Nephron progenitor cell (in vitro differentiated cells): ENCODE results near the gene CDH1.

Source experiments
- DNase-seq: peaks from one replicate; pipeline ENCODE4 v3.0.0; 2021
- H3K27ac Mint-ChIP-seq: 2 replicates; pipeline ENCODE4 v1.8.0; 2021; ENCODE audit warnings: mild to moderate bottlenecking, moderate library complexity, mixed read lengths
- H3K27me3 Mint-ChIP-seq: 2 replicates; pipeline ENCODE4 v1.8.0; 2021; ENCODE audit warnings: mild to moderate bottlenecking, low read depth, mixed read lengths; ENCODE audit not compliant: poor library complexity
- H3K36me3 Mint-ChIP-seq: 2 replicates; pipeline ENCODE4 v1.8.0; 2021; ENCODE audit warnings: low read depth, mixed read lengths
- H3K4me1 Mint-ChIP-seq: 2 replicates; pipeline ENCODE4 v1.8.0; 2021; ENCODE audit warnings: mixed read lengths
- H3K4me3 Mint-ChIP-seq: 2 replicates; pipeline ENCODE4 v1.8.0; 2021; ENCODE audit warnings: mild to moderate bottlenecking, moderate library complexity, mixed read lengths
- H3K9me3 Mint-ChIP-seq: 2 replicates; pipeline ENCODE4 v1.8.0; 2021; ENCODE audit warnings: mild to moderate bottlenecking, moderate library complexity, mixed read lengths
- CTCF ChIP-seq: fragments of 200-600 bp; sonication (generic); IDR thresholded peaks from 2 replicates; pipeline ENCODE4 v1.5.0; 2021; ENCODE audit warnings: antibody characterized with exemption

Gene CDH1

GRCh38 chr16:68793401-68793857, 56.3 kb downstream of the CDH1 start:
- Mint-ChIP-seq H3K9me3 (no peaks in the 10 kb centered on the region), H3K4me3 (no peak overlapping the region), H3K36me3 (no peaks in the 10 kb centered on the region), H3K4me1 (peaks cover 25% of the 10 kb centered on the region), H3K27me3 (peaks cover 3% of the 10 kb centered on the region), H3K27ac (no peak overlapping the region)
- no peak for TF ChIP-seq CTCF
- no peak for DNase-seq

DNA sequence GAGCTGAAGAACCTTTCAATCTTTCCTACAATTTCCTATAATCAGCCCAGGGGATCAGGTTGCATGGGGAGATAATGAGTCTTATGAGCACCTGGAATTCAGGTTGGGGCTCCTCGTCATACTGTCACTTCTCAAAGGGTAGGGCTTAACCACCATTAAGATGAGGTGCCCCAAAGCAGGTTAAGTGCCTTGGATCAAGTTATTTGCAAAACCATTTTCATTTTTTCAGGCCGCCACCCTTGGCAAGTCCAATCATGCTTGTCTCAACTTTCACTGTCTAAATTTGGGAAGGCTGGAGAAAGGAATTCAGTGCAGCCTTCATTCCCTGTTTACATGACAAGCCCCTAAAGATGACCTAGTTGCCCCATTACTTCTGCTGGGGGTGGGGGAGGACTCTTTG, 61.3 kb downstream of the CDH1 start:
- Mint-ChIP-seq H3K9me3 (no peaks in the 10 kb centered on the region), H3K27me3 (peaks cover 3% of the 10 kb centered on the region), H3K27ac (no peak overlapping the region), H3K4me3 (no peak overlapping the region), H3K36me3 (no peaks in the 10 kb centered on the region), H3K4me1 (peaks cover 28% of the 10 kb centered on the region)
- no peak for TF ChIP-seq CTCF
- no peak for DNase-seq

GRCh38 chr16:68800257-68800875, 63.3 kb downstream of the CDH1 start:
- peak; percentile 68 for TF ChIP-seq CTCF
- Mint-ChIP-seq H3K36me3 (no peaks in the 10 kb centered on the region), H3K27ac (no peak overlapping the region), H3K9me3 (no peaks in the 10 kb centered on the region), H3K4me1 (peaks cover 28% of the 10 kb centered on the region), H3K27me3 (peaks cover 5% of the 10 kb centered on the region), H3K4me3 (no peak overlapping the region)
- peak; percentile 72 for DNase-seq

- no peaks in the 10 kb centered on the region for H3K9me3 Mint-ChIP-seq
- H3K4me1 Mint-ChIP-seq: peaks cover 28% of the 10 kb centered on the region
- no peak overlapping the region for H3K27ac Mint-ChIP-seq
- H3K27me3 Mint-ChIP-seq: peaks cover 5% of the 10 kb centered on the region
- DNase-seq: no peak
- no peak for TF ChIP-seq CTCF
- no peaks in the 10 kb centered on the region for H3K36me3 Mint-ChIP-seq
- H3K4me3 Mint-ChIP-seq: no peak overlapping the region
These were observed 65.1 kb downstream of the CDH1 start for GRCh38 chr16:68802190-68802589.

DNA sequence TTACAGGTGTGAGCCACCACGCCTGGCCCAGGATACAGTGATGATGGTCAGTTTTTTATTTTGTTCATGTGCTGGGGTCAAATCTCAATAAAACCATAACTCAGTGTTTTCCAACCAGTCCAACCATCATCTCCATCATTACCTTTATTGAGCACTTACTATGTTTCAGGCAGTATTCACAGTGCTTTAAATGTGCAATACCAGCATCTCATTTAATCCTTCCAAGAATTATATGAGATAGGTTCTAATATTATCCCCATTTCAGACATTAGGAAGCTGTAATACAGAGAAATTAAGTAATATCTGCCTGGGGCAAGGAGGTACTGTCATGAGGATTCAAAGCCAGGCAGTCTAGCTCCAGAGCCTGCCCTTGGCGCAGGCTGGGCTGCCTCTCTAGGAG, 69.3 kb downstream of the CDH1 start:
- no peak for TF ChIP-seq CTCF
- DNase-seq: no peak
- peaks cover 6% of the 10 kb centered on the region for H3K4me1 Mint-ChIP-seq
- H3K36me3 Mint-ChIP-seq: no peaks in the 10 kb centered on the region
- no peaks in the 10 kb centered on the region for H3K9me3 Mint-ChIP-seq
- H3K27me3 Mint-ChIP-seq: peaks cover 5% of the 10 kb centered on the region
- no peak overlapping the region for H3K4me3 Mint-ChIP-seq
- H3K27ac Mint-ChIP-seq: no peak overlapping the region

GRCh38 chr16:68806981-68807380, 69.9 kb downstream of the CDH1 start:
- Mint-ChIP-seq H3K4me3 (no peak overlapping the region), H3K9me3 (no peaks in the 10 kb centered on the region), H3K36me3 (no peaks in the 10 kb centered on the region), H3K27me3 (peaks cover 5% of the 10 kb centered on the region), H3K27ac (no peak overlapping the region), H3K4me1 (peaks cover 8% of the 10 kb centered on the region)
- no peak for DNase-seq
- TF ChIP-seq CTCF: no peak
